ENCODE measurements around the gene ANKLE2.

GRCh38 chr12:132729541-132730320 is 31.9 kb downstream of the ANKLE2 start:
- TF ChIP-seq CTCF (IDR thresholded peaks at IDR 0.05) (no peak), POLR2A (IDR thresholded peaks at IDR 0.05) (no peak)

All from testis (tissue), 2 donors.